Heart left ventricle (tissue), 16 donors: ENCODE measurements around the gene IQSEC1. TPM values are rescaled to one million over a fixed set of nuclear protein-coding genes. Genes with fewer than 3 reads are reported as not detected.

Source experiments
- ATAC-seq, 4 donors: fragments of 200-7000 bp; cut with Tn5 transposase; one replicate each; pipeline ENCODE4 v1.9.1; 2020 to 2022; ENCODE audit warnings: moderate library complexity in 4 of 4, mild to moderate bottlenecking in 3 of 4, moderate number of reproducible peaks in 1 of 4
- DNase-seq, 5 donors: peaks; one replicate each; pipeline ENCODE4 v3.0.0-alpha.2; 2020
- H3K27ac ChIP-seq, 12 donors: fragments of 200-600 bp; sonication (generic) in 4 of 12; one replicate each; pipeline versions ENCODE4 v1.5.0 to v1.8.0; 2016 to 2022; ENCODE audit warnings: mild to moderate bottlenecking in 2 of 12
- H3K27me3 ChIP-seq, 9 donors: fragments of 200-600 bp; sonication (generic) in 2 of 9; one replicate each; pipeline versions ENCODE4 v1.5.1 to v1.8.0; 2016 to 2022; ENCODE audit warnings: mild to moderate bottlenecking in 3 of 9
- H3K36me3 ChIP-seq, 9 donors: fragments of 200-600 bp; sonication (generic) in 2 of 9; one replicate each; pipeline versions ENCODE4 v1.5.0 to v1.8.0; 2018 to 2022; ENCODE audit warnings: mild to moderate bottlenecking in 2 of 9
- H3K4me1 ChIP-seq, 12 donors: fragments of 200-600 bp; sonication (generic) in 4 of 12; one replicate each; pipeline versions ENCODE4 v1.5.0 to v1.8.0; 2016 to 2022; ENCODE audit warnings: mild to moderate bottlenecking in 3 of 12
- H3K4me3 ChIP-seq, 12 donors: fragments of 200-600 bp; sonication (generic) in 4 of 12; one replicate each; pipeline versions ENCODE4 v1.5.0 to v1.8.0; 2017 to 2022; ENCODE audit warnings: mild to moderate bottlenecking in 9 of 12, moderate library complexity in 4 of 12
- H3K9me3 ChIP-seq, 12 donors: fragments of 200-600 bp; sonication (generic) in 4 of 12; one replicate each; pipeline versions ENCODE4 v1.5.0 to v1.8.0; 2016 to 2022; ENCODE audit warnings: mild to moderate bottlenecking in 1 of 12
- CTCF ChIP-seq, 12 donors: fragments of 200-600 bp; sonication (generic) in 4 of 12; IDR thresholded peaks; one replicate each; pipeline versions ENCODE4 v1.5.0 to v1.8.0; 2018 to 2022; ENCODE audit warnings: antibody characterized with exemption in 12 of 12, mild to moderate bottlenecking in 5 of 12
- POLR2A ChIP-seq, 2 donors: fragments of 450-650 bp; IDR thresholded peaks; one replicate each; pipeline ENCODE4 v1.6.1; 2017; ENCODE audit warnings: antibody characterized with exemption in 2 of 2, mild to moderate bottlenecking in 2 of 2, moderate library complexity in 2 of 2
- WGBS, 4 donors: extraction: QIAGEN DNeasy Blood & Tissue Kit in 2 of 4; methylation state at CpG; one replicate each; pipeline versions ENCODE4 v1.1.5 to v1.1.7; 2013 to 2018; 5-methylcytosine and 5-hydroxymethylcytosine counted together
- intact Hi-C, 10 donors: fragments of 100-400 bp; cut with DNase I; formaldehyde crosslinking; loops; one replicate each; pipeline versions ENCODE4 v1.11.1 to v1.14.2; 2022
- polyA plus RNA-seq, 2 donors: library from polyadenylated mRNA; stranded (reverse); fragments of 200-250 nt; gene quantifications; one replicate each; pipeline ENCODE4 v1.2.3, GENCODE V29; 2013
- total RNA-seq, 9 donors: library from RNA; depleted of rRNA in 2 of 9; stranded (reverse); fragments of >200 nt in 2 of 9; fragmentation: NEBNext Ultra II Directional in 3 of 9; extraction: Animal tissue kit (Norgen Biotek cat#: 25700) in 3 of 9; gene quantifications; one replicate each; pipeline versions ENCODE4 v1.1.0 to v1.2.4, GENCODE V29; 2016 to 2023
- donor health status: ischemic (EF 13 %, LVEDD 7.1; RV severe dilation, severe dysfunction).
- donor health status: healthy with polysubstance abuse.
- donor health status: DM: no; HTN: yes; CAD: no.
- donor health status: DM: no; HTN: no; CAD: no.
- donor health status: ischemic (EF 25% LVEDD 6.9; RV normal size, moderate dysfunction).
- donor health status: ischemic (EF 25% LVEDD 5.7; RV mildly dilated, moderate dysfunction).
- donor health status: healthy.
- donor health status: DM: yes; HTN: yes; CAD: no.
- donor health status: ischemic (EF 35%, LVEDD 5.7; RV mildly dilated, moderate dysfunction).
- donor health status: nonischemic (EF 11% LVEDD 7.7; RV severe dilation, severe dysfunction).
- donor health status: DM: yes; HTN: yes; CAD: no.
- donor health status: PGD.
- donor health status: ischemic (EF 29% LVEDD 5.4; RV normal size, mild dysfunction).
- donor health status: nonischemic (EF 23%, LVEDD 6.1; RV moderate dilation, normal function).

IQSEC1 gene
- total and polyA plus RNA-seq, 11 donors = 28.8 to 79.1 (median 62.2) TPM

GRCh38 chr3:12906141-12906915 is 166.9 kb downstream of the IQSEC1 start:
- no peak overlapping the region for H3K4me3 ChIP-seq
- no peaks in the 10 kb centered on the region for H3K27me3 ChIP-seq
- intact Hi-C loops = loop anchor here in 2 of 10 donors (5.0 to 10.0 kb wide), 2 partner anchors 76 to 362 kb away; partner anchors contain the start of gene MKRN2OS (in 1 of the 2)
- peak in 2 of 5 donors; percentile 18 to 56 for DNase-seq
- H3K9me3 ChIP-seq = no peaks in the 10 kb centered on the region
- ATAC-seq = peak in 3 of 4 donors; percentile 16 to 28 (median 19)
- peaks cover 0 to 41% (median 24%) of the 10 kb centered on the region in 12 donors for H3K4me1 ChIP-seq
- peaks cover 0 to 99% (median 87%) of the 10 kb centered on the region in 9 donors for H3K36me3 ChIP-seq
- peak overlapping the region in 5 of 12 donors; percentile 20 to 64 (median 34) for H3K27ac ChIP-seq
- WGBS, 4 donors = 60 to 69% (median 61%) methylated on average over 15 to 20 of the region's 20 CpGs
- TF ChIP-seq CTCF (IDR thresholded peaks at IDR 0.05) (no peak), POLR2A (IDR thresholded peaks at IDR 0.05) (no peak)

- DNase-seq = peak in 2 of 5 donors; percentile 61 to 62
- TF ChIP-seq POLR2A (IDR thresholded peaks at IDR 0.05) (no peak), CTCF (IDR thresholded peaks at IDR 0.05) (no peak)
- 73 to 82% (median 78%) methylated on average over 11 to 21 of the region's 21 CpGs for WGBS, 4 donors
- intact Hi-C loops = loop anchor here in 2 of 10 donors (5.0 to 10.0 kb wide), 2 partner anchors 77 to 361 kb away; partner anchors contain the start of gene MKRN2OS (in 1 of the 2)
- Histone ChIP-seq H3K36me3 (peaks cover 0 to 98% (median 87%) of the 10 kb centered on the region in 9 donors), H3K27ac (peak overlapping the region in 7 of 12 donors; percentile 20 to 64 (median 49)), H3K27me3 (no peaks in the 10 kb centered on the region), H3K4me1 (peaks cover 0 to 40% (median 24%) of the 10 kb centered on the region in 12 donors), H3K4me3 (no peak overlapping the region), H3K9me3 (no peaks in the 10 kb centered on the region)
- ATAC-seq = peak; percentile 50 to 77 (median 64)
Measured at GRCh38 chr3:12905316-12906071, 167.7 kb downstream of the IQSEC1 start.

GRCh38 chr3:12904951-12905315 is 168.3 kb downstream of the IQSEC1 start:
- H3K27ac ChIP-seq = peak overlapping the region in 7 of 12 donors; percentile 20 to 64 (median 38)
- WGBS, 4 donors = 75 to 82% (median 79%) methylated on average over 6 to 7 of the region's 7 CpGs
- H3K4me3 ChIP-seq = no peak overlapping the region
- TF ChIP-seq CTCF (IDR thresholded peaks at IDR 0.05) (no peak), POLR2A (IDR thresholded peaks at IDR 0.05) (no peak)
- no peaks in the 10 kb centered on the region for H3K9me3 ChIP-seq
- H3K27me3 ChIP-seq = no peaks in the 10 kb centered on the region
- H3K4me1 ChIP-seq = peaks cover 0 to 40% (median 24%) of the 10 kb centered on the region in 12 donors
- ATAC-seq = peak in 3 of 4 donors; percentile 7 to 58 (median 39)
- DNase-seq = peak in 2 of 5 donors; percentile 32 to 36
- H3K36me3 ChIP-seq = peaks cover 0 to 98% (median 87%) of the 10 kb centered on the region in 9 donors
- intact Hi-C loops = loop anchor here in 2 of 10 donors (5.0 to 10.0 kb wide), 2 partner anchors 77 to 360 kb away; partner anchors contain the start of gene MKRN2OS (in 1 of the 2)
